GM12878 (cell line): ENCODE data around the gene PPT2.
"Not testable (repeated sequence)": the region's sequence is repeated elsewhere in the genome, so short reads cannot be mapped to it uniquely, and the experiment has no call there.

Experiments used
- CTCF ChIP-seq, 3 experiments: IDR thresholded peaks in 2 of 3; conservative IDR thresholded peaks in 1 of 3; 2 replicates each; pipeline ENCODE4 v1.5.1; 2011; ENCODE audit warnings: low read depth in 3 of 3, low read length in 3 of 3, mild to moderate bottlenecking in 3 of 3, control low read depth in 2 of 3, moderate library complexity in 2 of 3, inconsistent platforms in 1 of 3, mixed read lengths in 1 of 3; ENCODE audit not compliant: control insufficient read depth in 2 of 3, insufficient read depth in 1 of 3; ENCODE audit errors: extremely low read depth in 1 of 3
- JUNB ChIP-seq: IDR thresholded peaks from 2 replicates; pipeline ENCODE4 v1.6.1; 2016; ENCODE audit warnings: antibody characterized with exemption, mild to moderate bottlenecking

- TF ChIP-seq CTCF (IDR thresholded peaks at IDR 0.05 in 2 of 3, conservative IDR thresholded peaks at IDR 0.05 in 1 of 3; ENCODE audit: control insufficient read depth in 2 of 3, extremely low read depth in 1 of 3, insufficient read depth in 1 of 3, low read depth in 3 of 3, low read length in 3 of 3); JUNB: not testable (repeated sequence)
Measured at GRCh38 chr6:32193096-32193495, 39.2 kb downstream of the PPT2 start.
